HG02870 (cell line): ENCODE measurements around the gene AFF3.

Experiments
- ATAC-seq: cut with Tn5 transposase; IDR thresholded peaks from one replicate; pipeline ENCODE4 v1.9.1; 2021; ENCODE audit warnings: mild to moderate bottlenecking, moderate library complexity; ENCODE audit not compliant: unreplicated experiment

Gene AFF3

GRCh38 chr2:100073110-100073509 lies 69.3 kb downstream of the AFF3 start:
- no peak for ATAC-seq

GRCh38 chr2:100072503-100072902 lies 69.9 kb downstream of the AFF3 start:
- no peak for ATAC-seq

GRCh38 chr2:100071335-100072043 lies 70.9 kb downstream of the AFF3 start:
- no peak for ATAC-seq

- no peak for ATAC-seq
These were observed 72.3 kb downstream of the AFF3 start for GRCh38 chr2:100070078-100070477.

- ATAC-seq = no peak
These were observed 74.0 kb downstream of the AFF3 start for GRCh38 chr2:100068395-100068794.

DNA sequence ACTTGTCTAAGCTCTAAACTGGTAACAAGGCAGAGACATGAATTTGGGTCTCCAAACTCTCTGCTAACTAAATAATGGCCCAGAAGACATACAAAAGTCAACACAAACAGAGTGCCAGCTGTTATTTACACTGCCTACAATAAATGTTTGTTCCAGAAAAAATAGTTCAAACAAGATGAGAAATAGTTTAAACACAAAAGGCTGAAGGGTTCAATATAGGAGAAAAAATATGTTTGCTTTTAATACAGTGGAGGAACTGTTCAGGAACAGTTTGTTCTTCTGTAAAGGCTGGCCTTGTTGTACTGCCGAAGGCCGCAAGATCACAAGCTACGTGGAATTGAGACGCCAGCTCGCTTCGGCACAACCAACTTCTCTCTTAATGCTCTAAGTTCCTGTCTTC lies 74.6 kb downstream of the AFF3 start:
- no peak for ATAC-seq

- no peak for ATAC-seq
These were observed 75.5 kb downstream of the AFF3 start for GRCh38 chr2:100066856-100067255.

- ATAC-seq = no peak
These were observed 76.1 kb downstream of the AFF3 start for GRCh38 chr2:100066246-100066645.

GRCh38 chr2:100064592-100065428 lies 77.6 kb downstream of the AFF3 start:
- ATAC-seq = no peak

GRCh38 chr2:100064165-100064564 lies 78.2 kb downstream of the AFF3 start:
- ATAC-seq = no peak

GRCh38 chr2:100063459-100063953 lies 78.9 kb downstream of the AFF3 start:
- ATAC-seq = no peak

DNA sequence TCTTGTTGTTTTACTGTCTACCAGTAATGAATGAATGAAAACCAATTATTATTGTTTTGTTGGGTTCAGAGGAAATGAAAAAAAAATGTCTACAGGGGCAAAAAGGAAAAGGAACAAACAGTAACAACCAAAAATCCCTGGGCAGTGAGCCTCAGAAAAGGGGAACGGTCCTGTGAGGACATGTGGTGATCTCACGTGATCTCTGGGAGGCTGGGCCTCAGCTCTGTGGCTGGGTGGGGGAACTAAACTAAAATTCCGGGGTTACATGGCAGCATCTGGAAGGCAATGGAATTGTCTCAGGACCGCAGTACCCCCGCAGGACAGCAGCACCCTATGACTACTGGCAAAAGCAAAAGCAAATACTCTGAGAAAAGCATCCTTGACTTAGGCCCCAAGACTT lies 80.1 kb downstream of the AFF3 start:
- no peak for ATAC-seq

GRCh38 chr2:100060875-100061274 lies 81.5 kb downstream of the AFF3 start:
- no peak for ATAC-seq

- ATAC-seq = no peak
These were observed 82.8 kb downstream of the AFF3 start for GRCh38 chr2:100059638-100060037.

DNA sequence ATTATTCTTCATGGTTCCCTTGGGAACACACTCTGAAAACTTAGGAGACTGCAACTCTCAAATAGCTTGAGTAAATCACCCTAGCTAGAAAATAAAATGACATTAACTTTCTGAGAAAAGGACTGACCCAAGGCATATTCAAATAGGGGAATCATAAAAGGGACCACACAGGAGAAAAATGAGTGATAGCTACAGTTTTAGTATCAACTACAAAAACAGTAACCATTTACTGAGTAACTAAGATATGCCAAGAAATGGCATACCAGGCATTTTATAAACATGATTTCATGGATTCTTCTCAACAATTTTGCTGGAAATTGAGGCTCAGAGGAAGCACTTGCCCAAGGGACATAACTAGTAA lies 84.5 kb downstream of the AFF3 start:
- no peak for ATAC-seq

- no peak for ATAC-seq
These were observed 88.0 kb downstream of the AFF3 start for GRCh38 chr2:100054426-100054825.

GRCh38 chr2:100053087-100053885 lies 89.1 kb downstream of the AFF3 start:
- no peak for ATAC-seq

DNA sequence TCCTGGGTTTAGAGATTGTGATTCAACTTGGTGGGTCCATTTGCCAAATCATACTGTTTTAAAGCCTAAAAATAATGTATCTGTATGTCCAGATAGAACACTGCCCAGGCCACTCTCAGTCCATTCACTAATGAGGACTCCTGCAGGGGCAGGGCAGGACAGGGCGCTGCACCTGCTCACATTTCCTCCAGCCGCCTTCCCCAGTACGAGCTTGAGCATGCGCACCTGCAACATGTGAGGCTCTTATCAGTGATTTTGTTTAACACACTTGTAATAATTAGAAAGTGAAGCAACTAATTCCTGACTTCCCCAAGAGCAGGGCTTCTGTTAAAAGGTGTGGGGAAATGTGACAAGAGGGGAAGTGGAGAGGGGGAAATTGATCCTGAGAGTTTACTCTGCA lies 89.7 kb downstream of the AFF3 start:
- no peak for ATAC-seq

- no peak for ATAC-seq
These were observed 91.1 kb downstream of the AFF3 start for GRCh38 chr2:100051253-100051652.

DNA sequence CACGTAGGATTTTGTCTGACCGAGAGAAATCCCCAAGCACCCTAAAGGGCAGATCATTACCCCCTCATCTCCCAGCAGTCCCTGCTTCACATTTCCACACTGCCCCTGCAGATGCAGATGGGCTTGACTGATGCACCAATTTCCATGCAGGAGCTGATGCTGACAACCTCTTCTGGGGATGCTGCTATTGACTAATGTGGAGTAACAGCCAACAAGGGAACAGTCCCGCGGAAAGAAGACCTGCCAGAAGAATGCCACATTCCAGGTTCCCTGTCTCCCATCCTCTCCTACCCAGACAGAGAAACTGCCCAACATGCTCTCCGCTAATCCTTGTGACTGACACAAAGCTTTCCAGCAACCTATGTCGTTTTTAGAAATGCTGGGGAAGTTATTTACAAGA lies 91.7 kb downstream of the AFF3 start:
- ATAC-seq = no peak
